MM.1S (cell line): ENCODE results near the gene GRM5.

ENCODE experiments used
- DNase-seq: peaks from one replicate; pipeline ENCODE4 v3.0.0-alpha.2; 2015
- H2AFZ ChIP-seq: fragments of 300-600 bp; sonication (generic); 2 replicates; pipeline ENCODE4 v1.6.0; 2016; ENCODE audit warnings: antibody characterized with exemption, low read length
- H3F3A ChIP-seq: fragments of 300-600 bp; sonication (generic); 2 replicates; pipeline ENCODE4 v1.6.1; 2016; ENCODE audit warnings: mild to moderate bottlenecking, antibody characterized with exemption, low read length, moderate library complexity, mixed read lengths; ENCODE audit not compliant: insufficient read depth
- H3K27ac ChIP-seq: fragments of 300-600 bp; sonication (generic); 2 replicates; pipeline ENCODE4 v1.5.1; 2016; ENCODE audit warnings: mild to moderate bottlenecking, low read length
- H3K27me3 ChIP-seq: fragments of 300-600 bp; sonication (generic); replicated peaks from 2 replicates; pipeline ENCODE4 v1.6.0; 2016; ENCODE audit warnings: low read length; ENCODE audit not compliant: insufficient read depth
- H3K36me3 ChIP-seq: fragments of 300-600 bp; sonication (generic); replicated peaks from 2 replicates; pipeline ENCODE4 v1.6.1; 2016; ENCODE audit warnings: mild to moderate bottlenecking, low read length, mixed read lengths; ENCODE audit not compliant: insufficient read depth
- H3K4me1 ChIP-seq: fragments of 300-600 bp; sonication (generic); 2 replicates; pipeline ENCODE4 v1.6.1; 2016; ENCODE audit warnings: low read length, mixed read lengths
- H3K4me2 ChIP-seq: fragments of 300-600 bp; sonication (generic); 2 replicates; pipeline ENCODE4 v1.6.0; 2016; ENCODE audit warnings: low read depth, low read length
- H3K4me3 ChIP-seq: fragments of 300-600 bp; sonication (generic); 2 replicates; pipeline ENCODE4 v1.5.1; 2016; ENCODE audit warnings: low read length, mixed read lengths
- H3K79me2 ChIP-seq: fragments of 300-600 bp; sonication (generic); 2 replicates; pipeline ENCODE4 v1.6.1; 2016; ENCODE audit warnings: mixed run types, low read length, mixed read lengths
- H3K9ac ChIP-seq: fragments of 300-600 bp; sonication (generic); 2 replicates; pipeline ENCODE4 v1.6.1; 2016; ENCODE audit warnings: low read length, mixed read lengths
- H3K9me2 ChIP-seq: fragments of 300-600 bp; sonication (generic); replicated peaks from 2 replicates; pipeline ENCODE4 v1.6.1; 2016; ENCODE audit warnings: mild to moderate bottlenecking, low read length, mixed read lengths; ENCODE audit not compliant: insufficient read depth
- H3K9me3 ChIP-seq: fragments of 300-600 bp; sonication (generic); replicated peaks from 2 replicates; pipeline ENCODE4 v1.6.1; 2016; ENCODE audit warnings: mild to moderate bottlenecking, low read length, mixed read lengths; ENCODE audit not compliant: insufficient read depth
- H4K20me1 ChIP-seq: fragments of 300-600 bp; sonication (generic); 2 replicates; pipeline ENCODE4 v1.6.1; 2016; ENCODE audit warnings: mild to moderate bottlenecking, low read length, moderate library complexity, mixed read lengths; ENCODE audit not compliant: insufficient read depth
- CTCF ChIP-seq: fragments of 300-600 bp; sonication (generic); IDR thresholded peaks from 2 replicates; pipeline ENCODE4 v1.5.1; 2016; ENCODE audit warnings: antibody characterized with exemption, low read length, mixed read lengths
- EZH2 ChIP-seq: fragments of 300-600 bp; sonication (generic); optimal IDR thresholded peaks from 2 replicates; pipeline ENCODE3; 2017; ENCODE audit warnings: low read depth, mild to moderate bottlenecking, antibody characterized with exemption, low read length, mixed read lengths
- EZH2phosphoT487 ChIP-seq: fragments of 300-600 bp; sonication (generic); IDR thresholded peaks from 2 replicates; pipeline ENCODE4 v1.6.1; 2018; ENCODE audit warnings: antibody characterized with exemption, low read length

Gene GRM5

GRCh38 chr11:88683024-88683423 is 382.8 kb downstream of the GRM5 start:
- Histone ChIP-seq H3K4me1 (no peaks in the 10 kb centered on the region), H3K4me3 (no peak overlapping the region), H3K36me3 (no peaks in the 10 kb centered on the region), H3K4me2 (no peak overlapping the region), H3K79me2 (no peaks in the 10 kb centered on the region), H3K27ac (no peak overlapping the region), H2AFZ (no peak overlapping the region), H3K27me3 (no peaks in the 10 kb centered on the region), H3K9me3 (no peaks in the 10 kb centered on the region), H4K20me1 (no peaks in the 10 kb centered on the region), H3K9ac (no peak overlapping the region), H3K9me2 (no peaks in the 10 kb centered on the region), H3F3A (no peaks in the 10 kb centered on the region)
- no peak for TF ChIP-seq EZH2
- no peak for TF ChIP-seq EZH2phosphoT487
- TF ChIP-seq CTCF = no peak
- no peak for DNase-seq

- no peak for DNase-seq
- H3K27me3 ChIP-seq = no peaks in the 10 kb centered on the region
- H3K9me2 ChIP-seq = no peaks in the 10 kb centered on the region
- H3K79me2 ChIP-seq = no peaks in the 10 kb centered on the region
- no peak overlapping the region for H3K9ac ChIP-seq
- H3K4me2 ChIP-seq = no peak overlapping the region
- H2AFZ ChIP-seq = no peak overlapping the region
- H3K27ac ChIP-seq = no peak overlapping the region
- H3K4me3 ChIP-seq = no peak overlapping the region
- TF ChIP-seq CTCF (no peak), EZH2 (no peak), EZH2phosphoT487 (no peak)
- no peaks in the 10 kb centered on the region for H3K36me3 ChIP-seq
- no peaks in the 10 kb centered on the region for H3K9me3 ChIP-seq
- H3F3A ChIP-seq = no peaks in the 10 kb centered on the region
- no peaks in the 10 kb centered on the region for H4K20me1 ChIP-seq
- no peaks in the 10 kb centered on the region for H3K4me1 ChIP-seq
These were observed 385.0 kb downstream of the GRM5 start for GRCh38 chr11:88680806-88681205.

GRCh38 chr11:88666364-88666763 is 399.4 kb downstream of the GRM5 start:
- Histone ChIP-seq H3K9ac (no peak overlapping the region), H3K27me3 (no peaks in the 10 kb centered on the region), H3K27ac (no peak overlapping the region), H3K36me3 (no peaks in the 10 kb centered on the region), H3K9me3 (no peaks in the 10 kb centered on the region), H3K4me1 (no peaks in the 10 kb centered on the region), H4K20me1 (no peaks in the 10 kb centered on the region), H3K79me2 (no peaks in the 10 kb centered on the region), H2AFZ (no peak overlapping the region), H3K4me2 (no peak overlapping the region), H3K9me2 (no peaks in the 10 kb centered on the region), H3F3A (no peaks in the 10 kb centered on the region), H3K4me3 (no peak overlapping the region)
- TF ChIP-seq EZH2 (no peak), EZH2phosphoT487 (no peak), CTCF (no peak)
- no peak for DNase-seq
